NCI-H1436 (cell line): ENCODE data around the gene CORO1C.

Experiments used
- DNase-seq: peaks from one replicate; lab custom pipeline; 2025; lab: John Stamatoyannopoulos, UW

Gene CORO1C

DNA sequence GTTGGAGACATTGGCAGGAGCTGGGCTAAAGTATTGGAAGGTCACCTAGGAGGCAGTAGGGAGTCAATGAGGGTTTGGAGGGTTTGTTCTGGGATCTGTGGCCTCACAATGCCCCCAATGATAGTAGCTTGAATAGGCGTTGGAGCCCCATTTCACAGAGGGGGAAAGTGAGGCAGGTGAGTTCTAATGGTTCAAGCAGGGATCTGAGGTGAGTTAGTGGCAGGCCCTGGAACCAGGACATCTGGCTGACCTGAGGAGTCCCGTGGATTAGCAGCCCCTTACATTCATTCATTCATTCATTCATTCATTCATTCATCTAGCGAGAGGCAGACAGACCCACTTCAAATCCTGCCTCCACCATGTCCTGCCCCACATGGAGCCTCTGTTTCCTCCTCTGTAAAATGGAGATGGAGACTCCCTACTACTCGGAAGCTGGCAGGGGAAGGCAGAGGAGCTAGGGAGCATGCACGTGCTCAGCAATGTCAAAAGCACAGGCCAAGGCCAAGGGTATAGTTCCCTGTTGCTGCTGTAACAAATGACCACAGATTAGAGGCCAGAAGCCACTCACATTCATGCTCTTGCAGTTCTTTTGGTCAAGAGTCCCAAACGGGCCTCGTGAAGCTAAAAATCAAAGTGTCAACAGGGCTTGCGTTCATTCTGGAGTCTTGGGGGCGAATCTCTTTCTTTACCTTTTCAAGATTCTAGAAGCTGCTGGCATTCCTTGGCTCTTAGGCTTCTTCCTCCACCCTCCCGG, 131.2 kb downstream of the CORO1C start:
- DNase-seq = no peak

- DNase-seq = no peak
Measured at GRCh38 chr12:108599541-108599940, 131.8 kb downstream of the CORO1C start.

GRCh38 chr12:108598553-108599250, 132.6 kb downstream of the CORO1C start:
- DNase-seq = no peak

GRCh38 chr12:108597559-108598471, 133.5 kb downstream of the CORO1C start, which contains the start of gene TMEM119:
Gene TMEM119 (minus strand): TSS chr12:108598084. CDS start chr12:108592383, 5,701 bp downstream.
- DNase-seq = no peak

- no peak for DNase-seq
Measured at GRCh38 chr12:108596854-108597558, 134.3 kb downstream of the CORO1C start.

GRCh38 chr12:108595711-108596647, 135.3 kb downstream of the CORO1C start:
- DNase-seq = no peak
